Ramos (cell line): ENCODE results near the gene NT5DC2.

Experiments used
- in situ Hi-C: fragments of 300-500 bp; cut with MboI; formaldehyde crosslinking; loops from one replicate; pipeline ENCODE4 v1.14.3; 2022; ENCODE audit warnings: low sequenced_read_pairs; ENCODE audit not compliant: unreplicated experiment

Gene NT5DC2

GRCh38 chr3:52533623-52534280 is at the start of gene NT5DC2:
Gene NT5DC2, minus strand, starts transcription at chr3:52533857. Its CDS starts 120 bp downstream, at chr3:52533737.
- in situ Hi-C loops, result no loop called here

- in situ Hi-C loops, result no loop called here
Measured at GRCh38 chr3:52574056-52574965, 40.7 kb upstream of the NT5DC2 start.

GRCh38 chr3:52572221-52572620 is 38.6 kb upstream of the NT5DC2 start:
- in situ Hi-C loops, result no loop called here

GRCh38 chr3:52570076-52570475 is 36.4 kb upstream of the NT5DC2 start:
- in situ Hi-C loops, result no loop called here

- in situ Hi-C loops, result no loop called here
Measured at GRCh38 chr3:52568069-52568468, 34.4 kb upstream of the NT5DC2 start.

GRCh38 chr3:52563984-52564383 is 30.3 kb upstream of the NT5DC2 start:
- in situ Hi-C loops, result no loop called here

GRCh38 chr3:52561028-52561747 is 27.5 kb upstream of the NT5DC2 start:
- in situ Hi-C loops, result no loop called here

- in situ Hi-C loops, result no loop called here
Measured at GRCh38 chr3:52558436-52558835, 24.8 kb upstream of the NT5DC2 start.

- in situ Hi-C loops, result no loop called here
Measured at GRCh38 chr3:52557011-52557960, 23.6 kb upstream of the NT5DC2 start.

GRCh38 chr3:52555056-52555455 is 21.4 kb upstream of the NT5DC2 start:
- in situ Hi-C loops, result no loop called here

- in situ Hi-C loops, result no loop called here
Measured at GRCh38 chr3:52554026-52554755, 20.5 kb upstream of the NT5DC2 start.

GRCh38 chr3:52552089-52552488 is 18.4 kb upstream of the NT5DC2 start:
- in situ Hi-C loops, result no loop called here

GRCh38 chr3:52551118-52551517 is 17.5 kb upstream of the NT5DC2 start:
- in situ Hi-C loops, result no loop called here

GRCh38 chr3:52547143-52547542 is 13.5 kb upstream of the NT5DC2 start:
- in situ Hi-C loops, result no loop called here

- in situ Hi-C loops, result no loop called here
Measured at GRCh38 chr3:52546111-52546901, 12.6 kb upstream of the NT5DC2 start.

- in situ Hi-C loops, result no loop called here
Measured at GRCh38 chr3:52544937-52545336, 11.3 kb upstream of the NT5DC2 start.

GRCh38 chr3:52541050-52541449 is 7.4 kb upstream of the NT5DC2 start:
- in situ Hi-C loops, result no loop called here

- in situ Hi-C loops, result no loop called here
Measured at GRCh38 chr3:52539010-52539653, 5.5 kb upstream of the NT5DC2 start.
